ENCODE measurements around the gene GHR.
A peak's percentile ranks its signal among the peaks of the same experiment; 100 is the strongest.

GHR gene

GRCh38 chr5:42423285-42424165, at the start of gene GHR:
Gene GHR, plus strand, starts transcription at chr5:42423439. Its CDS starts 142,436 bp downstream, at chr5:42565875.
- H3K4me3 ChIP-seq (ENCODE audit: low read depth, low read length) = peak within 1 kb of the TSS; percentile 40

GRCh38 chr5:42374679-42375273, 48.5 kb upstream of the GHR start:
- no peak overlapping the region for H3K4me3 ChIP-seq (ENCODE audit: low read depth, low read length)

GRCh38 chr5:42377496-42377895, 45.7 kb upstream of the GHR start:
- no peak overlapping the region for H3K4me3 ChIP-seq (ENCODE audit: low read depth, low read length)

GRCh38 chr5:42381973-42382372, 41.3 kb upstream of the GHR start:
- no peak overlapping the region for H3K4me3 ChIP-seq (ENCODE audit: low read depth, low read length)

GRCh38 chr5:42387563-42387962, 35.7 kb upstream of the GHR start:
- no peak overlapping the region for H3K4me3 ChIP-seq (ENCODE audit: low read depth, low read length)

GRCh38 chr5:42390115-42390514, 33.1 kb upstream of the GHR start:
- H3K4me3 ChIP-seq (ENCODE audit: low read depth, low read length) = no peak overlapping the region

GRCh38 chr5:42392917-42393316, 30.3 kb upstream of the GHR start:
- no peak overlapping the region for H3K4me3 ChIP-seq (ENCODE audit: low read depth, low read length)

GRCh38 chr5:42396111-42396510, 27.1 kb upstream of the GHR start:
- H3K4me3 ChIP-seq (ENCODE audit: low read depth, low read length) = no peak overlapping the region

- H3K4me3 ChIP-seq (ENCODE audit: low read depth, low read length) = no peak overlapping the region
Observed at GRCh38 chr5:42397267-42397666, 26.0 kb upstream of the GHR start.

- no peak overlapping the region for H3K4me3 ChIP-seq (ENCODE audit: low read depth, low read length)
Observed at GRCh38 chr5:42399702-42400101, 23.5 kb upstream of the GHR start.

- H3K4me3 ChIP-seq (ENCODE audit: low read depth, low read length) = no peak overlapping the region
Observed at GRCh38 chr5:42400474-42400873, 22.8 kb upstream of the GHR start.

- no peak overlapping the region for H3K4me3 ChIP-seq (ENCODE audit: low read depth, low read length)
Observed at GRCh38 chr5:42403236-42403635, 20.0 kb upstream of the GHR start.

GRCh38 chr5:42404366-42404765, 18.9 kb upstream of the GHR start:
- H3K4me3 ChIP-seq (ENCODE audit: low read depth, low read length) = no peak overlapping the region

- no peak overlapping the region for H3K4me3 ChIP-seq (ENCODE audit: low read depth, low read length)
Observed at GRCh38 chr5:42419294-42419693, 3.9 kb upstream of the GHR start.

- H3K4me3 ChIP-seq (ENCODE audit: low read depth, low read length) = no peak overlapping the region
Observed at GRCh38 chr5:42422656-42423280, 471 bp upstream of the GHR start.

GRCh38 chr5:42426016-42426415, 2.8 kb downstream of the GHR start:
- no peak overlapping the region for H3K4me3 ChIP-seq (ENCODE audit: low read depth, low read length)

- no peak overlapping the region for H3K4me3 ChIP-seq (ENCODE audit: low read depth, low read length)
Observed at GRCh38 chr5:42429694-42430093, 6.5 kb downstream of the GHR start.

GRCh38 chr5:42434047-42434724, 10.9 kb downstream of the GHR start:
- H3K4me3 ChIP-seq (ENCODE audit: low read depth, low read length) = no peak overlapping the region

GRCh38 chr5:42436051-42436450, 12.8 kb downstream of the GHR start:
- no peak overlapping the region for H3K4me3 ChIP-seq (ENCODE audit: low read depth, low read length)

- no peak overlapping the region for H3K4me3 ChIP-seq (ENCODE audit: low read depth, low read length)
Observed at GRCh38 chr5:42454216-42454995, 31.2 kb downstream of the GHR start.

GRCh38 chr5:42461033-42461432, 37.8 kb downstream of the GHR start:
- H3K4me3 ChIP-seq (ENCODE audit: low read depth, low read length) = no peak overlapping the region
